ENCODE results near the gene UBE2J2. TPM values are rescaled to one million over a fixed set of nuclear protein-coding genes. Genes with fewer than 3 reads are reported as not detected.

UBE2J2 gene
- total and polyA plus RNA-seq, 2 of the 13 experiments (the other 11 are each of a cell fraction or from before 2014, with no cell fraction given): 25.4 to 29.4 TPM

GRCh38 chr1:1281533-1282321, 8.1 kb upstream of the UBE2J2 start (continued):
- TF ChIP-seq, protein P1, sequence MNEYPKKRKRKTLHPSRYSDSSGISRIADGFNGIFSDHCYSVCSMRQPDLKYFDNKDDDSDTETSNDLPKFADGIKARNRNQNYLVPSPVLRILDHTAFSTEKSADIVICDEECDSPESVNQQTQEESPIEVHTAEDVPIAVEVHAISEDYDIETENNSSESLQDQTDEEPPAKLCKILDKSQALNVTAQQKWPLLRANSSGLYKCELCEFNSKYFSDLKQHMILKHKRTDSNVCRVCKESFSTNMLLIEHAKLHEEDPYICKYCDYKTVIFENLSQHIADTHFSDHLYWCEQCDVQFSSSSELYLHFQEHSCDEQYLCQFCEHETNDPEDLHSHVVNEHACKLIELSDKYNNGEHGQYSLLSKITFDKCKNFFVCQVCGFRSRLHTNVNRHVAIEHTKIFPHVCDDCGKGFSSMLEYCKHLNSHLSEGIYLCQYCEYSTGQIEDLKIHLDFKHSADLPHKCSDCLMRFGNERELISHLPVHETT (CRISPR knock-in tag; conservative IDR thresholded peaks at IDR 0.05): no peak
- peak; percentile 98 for TF ChIP-seq PHF21A (CRISPR knock-in tag; IDR thresholded peaks at IDR 0.05)
- TF ChIP-seq ERF (CRISPR knock-in tag; IDR thresholded peaks at IDR 0.05): peak; percentile 45
- TF ChIP-seq HNRNPLL (IDR thresholded peaks at IDR 0.05; ENCODE audit: low read depth, low read length, poor library complexity, severe bottlenecking): peak; percentile 50
- no peak for TF ChIP-seq TGIF2 (CRISPR knock-in tag; IDR thresholded peaks at IDR 0.05)
- TF ChIP-seq, protein P2, sequence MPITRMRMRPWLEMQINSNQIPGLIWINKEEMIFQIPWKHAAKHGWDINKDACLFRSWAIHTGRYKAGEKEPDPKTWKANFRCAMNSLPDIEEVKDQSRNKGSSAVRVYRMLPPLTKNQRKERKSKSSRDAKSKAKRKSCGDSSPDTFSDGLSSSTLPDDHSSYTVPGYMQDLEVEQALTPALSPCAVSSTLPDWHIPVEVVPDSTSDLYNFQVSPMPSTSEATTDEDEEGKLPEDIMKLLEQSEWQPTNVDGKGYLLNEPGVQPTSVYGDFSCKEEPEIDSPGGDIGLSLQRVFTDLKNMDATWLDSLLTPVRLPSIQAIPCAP (CRISPR knock-in tag; IDR thresholded peaks at IDR 0.05; ENCODE audit: low read depth): no peak
- no peak for TF ChIP-seq ATF7 (IDR thresholded peaks at IDR 0.05)
- TF ChIP-seq ATF7 (CRISPR knock-in tag; IDR thresholded peaks at IDR 0.05): 0 out of 2 replicates have a peak, but pooled peaks have one; percentile 5
- no peak for TF ChIP-seq POLR2AphosphoS2 (IDR thresholded peaks at IDR 0.05; ENCODE audit: low read depth, low read length)
- TF ChIP-seq, protein P3, sequence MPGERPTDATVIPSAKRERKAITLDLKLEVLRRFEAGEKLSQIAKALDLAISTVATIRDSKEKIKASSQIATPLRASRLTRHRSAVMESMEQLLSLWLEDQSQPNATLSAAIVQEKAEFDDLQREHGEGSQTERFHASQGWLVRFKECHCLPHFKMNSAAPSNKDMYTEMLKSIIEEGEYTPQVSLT (CRISPR knock-in tag; IDR thresholded peaks at IDR 0.05; ENCODE audit: borderline replicate concordance, low read depth): no peak
- TF ChIP-seq ZNF225 (CRISPR knock-in tag; IDR thresholded peaks at IDR 0.05): 0 out of 2 replicates have a peak, but pooled peaks have one; percentile 28
- no peak for TF ChIP-seq PRDM10 (CRISPR knock-in tag; IDR thresholded peaks at IDR 0.05; ENCODE audit: low read depth)

All from HepG2 (cell line).